Kidney (tissue), 14 donors: ENCODE measurements around the gene SPATA12. TPM values are rescaled to one million over a fixed set of nuclear protein-coding genes. Genes with fewer than 3 reads are reported as not detected.

Source experiments
- DNase-seq, 5 donors: peaks; one replicate each; pipeline ENCODE4 v3.0.0-alpha.2; 2013 to 2020
- FAIRE-seq: peaks from 2 replicates; lab custom pipeline; 2012; peaks lifted over from hg19 to GRCh38; lab: Jason Lieb, UNC
- H3K27ac ChIP-seq, 2 donors: one replicate each; pipeline ENCODE4 v1.7.0; 2013; ENCODE audit warnings: low read depth in 2 of 2, low read length in 2 of 2, inconsistent platforms in 1 of 2
- H3K27me3 ChIP-seq: one replicate; pipeline ENCODE4 v1.7.1; 2013; ENCODE audit warnings: low read length, inconsistent platforms; ENCODE audit not compliant: control insufficient read depth, insufficient read depth
- H3K36me3 ChIP-seq, 3 donors: one replicate each; pipeline versions ENCODE4 v1.7.0 to v1.7.1; 2013; ENCODE audit warnings: low read length in 3 of 3, control low read depth in 1 of 3, inconsistent platforms in 1 of 3; ENCODE audit not compliant: insufficient read depth in 3 of 3, control insufficient read depth in 2 of 3
- H3K4me1 ChIP-seq, 3 donors: one replicate each; pipeline versions ENCODE4 v1.7.0 to v1.7.1; 2013; ENCODE audit warnings: low read length in 3 of 3, inconsistent platforms in 1 of 3, low read depth in 1 of 3; ENCODE audit not compliant: control insufficient read depth in 2 of 3, insufficient read depth in 2 of 3
- H3K4me3 ChIP-seq, 3 donors: one replicate each; pipeline versions ENCODE4 v1.7.0 to v1.8.1; 2013; ENCODE audit warnings: low read length in 3 of 3, control low read depth in 1 of 3, inconsistent platforms in 1 of 3
- H3K9ac ChIP-seq, 3 donors: one replicate each; pipeline versions ENCODE4 v1.7.0 to v1.7.1; 2013; ENCODE audit warnings: low read length in 3 of 3, control low read depth in 1 of 3, inconsistent platforms in 1 of 3
- H3K9me3 ChIP-seq, 3 donors: one replicate each; pipeline versions ENCODE4 v1.7.0 to v1.7.1; 2013; ENCODE audit warnings: low read length in 3 of 3, control low read depth in 1 of 3, inconsistent platforms in 1 of 3; ENCODE audit not compliant: control insufficient read depth in 2 of 3, insufficient read depth in 1 of 3
- CTCF ChIP-seq: IDR thresholded peaks from 3 replicates; pipeline ENCODE4 v1.5.1; 2012; ENCODE audit warnings: mild to moderate bottlenecking, moderate library complexity, borderline replicate concordance; ENCODE audit not compliant: insufficient read depth; ENCODE audit errors: extremely low read depth
- intact Hi-C: fragments of 100-400 bp; cut with DNase I; formaldehyde crosslinking; loops from one replicate; pipeline ENCODE4 v1.11.1; 2022
- polyA plus RNA-seq: library from polyadenylated mRNA; stranded (reverse); fragments of 350-450 nt; fragmentation: Illumina TruSeq; extraction: RNeasy Lipid Tissue Mini Kit (QIAGEN cat#74804); gene quantifications from one replicate; pipeline ENCODE4 v1.2.3, GENCODE V29; 2014; ENCODE audit warnings: low read depth, low replicate concordance; ENCODE audit not compliant: insufficient read depth
- total RNA-seq: library from RNA; stranded (reverse); fragmentation: NEBNext Ultra II Directional; extraction: Animal tissue kit (Norgen Biotek cat#: 25700); gene quantifications from one replicate; pipeline ENCODE4 v1.2.1, GENCODE V29; 2021
- donor health status: control.
- donor health status: control.
- donor health status: control.
- donor health status: control.
- donor health status: control.
- donor health status: DM: yes; HTN: yes; CAD: no.
- donor health status: Normal renal cell carcinoma (clear cell type).

SPATA12 gene
- total and polyA plus RNA-seq, 2 donors from 2014 or later: not detected

- Histone ChIP-seq H3K9me3 (no peaks in the 10 kb centered on the region), H3K27me3 (no peaks in the 10 kb centered on the region), H3K4me3 (no peak overlapping the region), H3K36me3 (no peaks in the 10 kb centered on the region), H3K27ac (no peak overlapping the region), H3K9ac (no peak overlapping the region), H3K4me1 (no peaks in the 10 kb centered on the region)
- FAIRE-seq: no peak
- no peak for DNase-seq
- no peak for TF ChIP-seq CTCF
- intact Hi-C loops: no loop called here
Observed at GRCh38 chr3:57036952-57037351, 23.5 kb upstream of the SPATA12 start.

DNA sequence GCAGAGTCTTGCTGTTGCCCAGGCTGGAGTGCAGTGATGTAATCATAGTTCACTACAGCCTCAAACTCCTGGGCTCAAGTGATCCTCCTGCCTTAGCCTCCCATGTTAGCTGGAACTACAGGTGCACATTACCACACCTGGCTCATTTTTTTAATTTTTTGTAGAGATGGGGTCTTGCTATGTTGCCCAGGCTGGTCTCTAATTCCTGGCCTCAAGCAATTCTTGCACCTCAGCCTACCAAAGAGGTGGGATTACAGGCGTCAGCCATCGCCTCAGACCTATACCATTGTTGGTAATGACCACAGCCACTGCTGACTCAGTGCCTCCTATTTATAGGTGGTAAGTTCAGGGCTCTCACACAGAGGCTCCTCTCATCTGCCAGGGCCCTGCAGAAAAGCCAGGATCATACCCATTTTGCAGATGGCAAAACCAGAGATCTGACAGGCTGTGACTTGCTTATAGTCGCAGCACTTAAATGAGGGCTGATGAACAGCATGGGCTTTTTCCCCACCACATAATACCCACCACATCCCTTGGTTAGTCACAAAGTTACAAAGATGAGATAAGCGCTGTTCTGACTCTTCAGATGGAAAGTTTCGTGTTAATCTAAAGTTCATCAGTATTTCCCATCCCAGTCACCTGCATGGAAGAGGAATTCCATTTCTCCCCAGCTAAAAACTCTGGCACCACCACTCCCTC is 21.8 kb upstream of the SPATA12 start:
- DNase-seq (no peak), FAIRE-seq (no peak)
- H3K36me3 ChIP-seq: no peaks in the 10 kb centered on the region
- intact Hi-C loops: no loop called here
- no peaks in the 10 kb centered on the region for H3K27me3 ChIP-seq
- TF ChIP-seq CTCF: no peak
- H3K27ac ChIP-seq: no peak overlapping the region
- H3K9ac ChIP-seq: no peak overlapping the region
- no peaks in the 10 kb centered on the region for H3K4me1 ChIP-seq
- no peaks in the 10 kb centered on the region for H3K9me3 ChIP-seq
- no peak overlapping the region for H3K4me3 ChIP-seq

- DNase-seq (no peak), FAIRE-seq (no peak)
- intact Hi-C loops: no loop called here
- Histone ChIP-seq H3K4me1 (peaks cover 0 to 4% (median 0%) of the 10 kb centered on the region in 3 donors), H3K4me3 (no peak overlapping the region), H3K36me3 (no peaks in the 10 kb centered on the region), H3K27me3 (no peaks in the 10 kb centered on the region), H3K27ac (no peak overlapping the region), H3K9ac (no peak overlapping the region), H3K9me3 (no peaks in the 10 kb centered on the region)
- TF ChIP-seq CTCF: no peak
Observed at GRCh38 chr3:57041674-57042073, 18.8 kb upstream of the SPATA12 start.

DNA sequence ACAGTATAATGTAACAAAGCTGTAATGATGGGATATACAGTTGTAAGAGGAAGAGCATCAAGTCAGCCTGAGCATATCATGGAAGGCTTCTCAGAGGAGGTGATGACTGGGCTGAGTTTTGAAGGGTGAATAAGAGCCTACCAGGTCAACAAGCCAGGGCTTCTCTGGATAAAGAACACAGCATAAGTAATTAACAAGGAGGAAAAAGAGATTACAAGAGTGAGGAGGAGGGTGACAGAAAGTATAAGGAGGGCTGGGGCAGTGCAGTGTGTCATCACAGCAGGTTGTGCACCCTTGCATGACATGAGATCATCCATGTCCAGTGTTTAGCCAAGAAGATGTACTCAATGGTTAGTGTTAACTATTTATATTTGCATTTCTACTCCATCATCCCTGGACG is 16.9 kb upstream of the SPATA12 start:
- peaks cover 3 to 8% (median 3%) of the 10 kb centered on the region in 3 donors for H3K4me1 ChIP-seq
- H3K27ac ChIP-seq: no peak overlapping the region
- no peak overlapping the region for H3K4me3 ChIP-seq
- FAIRE-seq: no peak
- no peak for DNase-seq
- H3K36me3 ChIP-seq: no peaks in the 10 kb centered on the region
- no peak overlapping the region for H3K9ac ChIP-seq
- H3K9me3 ChIP-seq: no peaks in the 10 kb centered on the region
- intact Hi-C loops: no loop called here
- TF ChIP-seq CTCF: no peak
- no peaks in the 10 kb centered on the region for H3K27me3 ChIP-seq
